ENCODE results near the gene PCGF3.

- no peak for TF ChIP-seq CTCF (IDR thresholded peaks at IDR 0.05)
- no peak for TF ChIP-seq POLR2AphosphoS5 (IDR thresholded peaks at IDR 0.05)
These were observed 20.7 kb downstream of the PCGF3 start for GRCh38 chr4:726235-726787.

Measured in esophagus muscularis mucosa (tissue), 3 donors.